ENCODE data around the gene ITGA8.
"Not testable (repeated sequence)": the region's sequence is repeated elsewhere in the genome, so short reads cannot be mapped to it uniquely, and the experiment has no call there.

ITGA8 gene

DNA sequence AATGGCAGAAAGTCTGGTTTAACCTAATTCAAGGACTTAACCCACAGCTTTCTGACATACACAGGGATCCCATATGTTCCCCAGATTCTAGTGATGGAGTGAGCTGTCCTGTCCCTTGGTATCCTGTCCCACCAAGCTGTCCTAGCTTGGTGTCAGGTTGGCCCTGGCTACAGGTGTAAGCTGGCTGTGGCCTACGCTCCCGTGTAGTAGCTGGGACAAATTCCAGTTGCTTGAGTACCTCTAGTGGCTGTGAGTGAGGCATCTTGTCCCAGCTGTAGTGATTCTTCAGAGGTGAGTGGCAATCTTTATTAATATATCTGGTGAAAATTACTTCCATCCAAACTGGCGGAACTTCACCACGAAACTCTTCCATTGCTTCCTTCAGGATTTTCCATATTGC, 243.4 kb downstream of the ITGA8 start:
- H3K9me2 ChIP-seq (ENCODE audit: low read depth, low read length) = no peaks in the 10 kb centered on the region
- no peak overlapping the region for H3K4me3 ChIP-seq (ENCODE audit: low read depth, low read length, poor library complexity, severe bottlenecking)
- no peaks in the 10 kb centered on the region for H3K79me2 ChIP-seq (ENCODE audit: insufficient read depth, low read length)
- H2AFZ ChIP-seq (ENCODE audit: low read length) = no peak overlapping the region
- H3K36me3 ChIP-seq (ENCODE audit: insufficient read depth, low read length) = no peaks in the 10 kb centered on the region
- H3F3A ChIP-seq (ENCODE audit: insufficient read depth, low read length) = no peaks in the 10 kb centered on the region
- H3K27me3 ChIP-seq (ENCODE audit: insufficient read depth, low read length) = no peaks in the 10 kb centered on the region
- TF ChIP-seq, protein P1, sequence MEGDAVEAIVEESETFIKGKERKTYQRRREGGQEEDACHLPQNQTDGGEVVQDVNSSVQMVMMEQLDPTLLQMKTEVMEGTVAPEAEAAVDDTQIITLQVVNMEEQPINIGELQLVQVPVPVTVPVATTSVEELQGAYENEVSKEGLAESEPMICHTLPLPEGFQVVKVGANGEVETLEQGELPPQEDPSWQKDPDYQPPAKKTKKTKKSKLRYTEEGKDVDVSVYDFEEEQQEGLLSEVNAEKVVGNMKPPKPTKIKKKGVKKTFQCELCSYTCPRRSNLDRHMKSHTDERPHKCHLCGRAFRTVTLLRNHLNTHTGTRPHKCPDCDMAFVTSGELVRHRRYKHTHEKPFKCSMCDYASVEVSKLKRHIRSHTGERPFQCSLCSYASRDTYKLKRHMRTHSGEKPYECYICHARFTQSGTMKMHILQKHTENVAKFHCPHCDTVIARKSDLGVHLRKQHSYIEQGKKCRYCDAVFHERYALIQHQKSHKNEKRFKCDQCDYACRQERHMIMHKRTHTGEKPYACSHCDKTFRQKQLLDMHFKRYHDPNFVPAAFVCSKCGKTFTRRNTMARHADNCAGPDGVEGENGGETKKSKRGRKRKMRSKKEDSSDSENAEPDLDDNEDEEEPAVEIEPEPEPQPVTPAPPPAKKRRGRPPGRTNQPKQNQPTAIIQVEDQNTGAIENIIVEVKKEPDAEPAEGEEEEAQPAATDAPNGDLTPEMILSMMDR (IDR thresholded peaks at IDR 0.05; ENCODE audit: low read length) = no peak
- TF ChIP-seq EZH2 (IDR thresholded peaks at IDR 0.05; ENCODE audit: borderline replicate concordance, low read length) = no peak
- H3K4me2 ChIP-seq (ENCODE audit: low read length) = no peak overlapping the region
- H3K4me1 ChIP-seq (ENCODE audit: insufficient read depth, low read length, severe bottlenecking) = no peaks in the 10 kb centered on the region
- H4K20me1 ChIP-seq (ENCODE audit: insufficient read depth, low read length) = no peaks in the 10 kb centered on the region
- H3K27ac ChIP-seq (ENCODE audit: low read depth, low read length, poor library complexity, severe bottlenecking) = no peak overlapping the region
- no peak overlapping the region for H3K9ac ChIP-seq (ENCODE audit: low read length)
- H3K9me3 ChIP-seq (ENCODE audit: low read length) = no peaks in the 10 kb centered on the region

DNA sequence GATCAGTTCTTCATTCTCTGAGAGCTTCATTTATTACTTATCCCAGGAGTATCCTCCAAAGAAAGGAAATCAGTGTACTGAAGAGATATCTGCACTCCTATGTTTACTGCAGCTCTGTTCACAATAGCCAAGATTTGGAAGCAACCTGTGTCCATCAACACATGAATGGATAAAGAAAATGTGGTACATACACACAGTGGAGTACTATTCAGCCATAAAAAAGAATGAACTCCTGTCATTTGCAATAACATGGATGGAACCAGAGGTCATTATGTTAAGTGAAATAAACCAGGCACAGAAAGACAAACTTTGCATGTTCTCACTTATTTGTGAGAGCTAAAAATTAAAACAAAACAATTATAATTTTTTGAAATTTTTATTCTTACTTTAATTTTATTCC, 244.3 kb downstream of the ITGA8 start:
- H2AFZ ChIP-seq (ENCODE audit: low read length); H3K9me2 ChIP-seq (ENCODE audit: low read depth, low read length); H3K4me3 ChIP-seq (ENCODE audit: low read depth, low read length, poor library complexity, severe bottlenecking); H3K79me2 ChIP-seq (ENCODE audit: insufficient read depth, low read length); H4K20me1 ChIP-seq (ENCODE audit: insufficient read depth, low read length); H3K27me3 ChIP-seq (ENCODE audit: insufficient read depth, low read length); H3K27ac ChIP-seq (ENCODE audit: low read depth, low read length, poor library complexity, severe bottlenecking); H3K4me1 ChIP-seq (ENCODE audit: insufficient read depth, low read length, severe bottlenecking); H3F3A ChIP-seq (ENCODE audit: insufficient read depth, low read length); H3K9ac ChIP-seq (ENCODE audit: low read length); H3K4me2 ChIP-seq (ENCODE audit: low read length); H3K9me3 ChIP-seq (ENCODE audit: low read length); H3K36me3 ChIP-seq (ENCODE audit: insufficient read depth, low read length): not testable (repeated sequence)

DNA sequence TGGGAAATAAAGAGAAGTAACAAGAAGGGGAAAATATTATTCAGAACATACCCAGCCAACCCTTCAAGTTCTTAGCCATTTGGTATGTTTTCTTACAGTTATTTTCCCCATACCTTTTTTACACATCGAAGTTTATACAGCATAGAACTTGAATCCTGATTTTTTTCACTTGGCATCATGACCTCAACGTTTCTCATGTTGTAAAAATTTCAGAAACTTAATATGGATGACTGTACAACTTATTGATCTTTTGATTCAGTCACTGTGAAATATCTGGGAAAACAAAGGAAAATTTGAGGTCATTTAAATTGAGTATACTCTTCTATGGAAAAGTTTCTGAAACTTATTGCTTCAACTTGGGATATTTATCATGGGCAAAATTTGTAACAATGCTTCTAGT, 245.1 kb downstream of the ITGA8 start:
- H3K27me3 ChIP-seq (ENCODE audit: insufficient read depth, low read length) = no peaks in the 10 kb centered on the region
- H4K20me1 ChIP-seq (ENCODE audit: insufficient read depth, low read length) = no peaks in the 10 kb centered on the region
- no peaks in the 10 kb centered on the region for H3K36me3 ChIP-seq (ENCODE audit: insufficient read depth, low read length)
- H3K4me1 ChIP-seq (ENCODE audit: insufficient read depth, low read length, severe bottlenecking) = no peaks in the 10 kb centered on the region
- H3F3A ChIP-seq (ENCODE audit: insufficient read depth, low read length) = no peaks in the 10 kb centered on the region
- H3K9me3 ChIP-seq (ENCODE audit: low read length) = no peaks in the 10 kb centered on the region
- no peaks in the 10 kb centered on the region for H3K9me2 ChIP-seq (ENCODE audit: low read depth, low read length)
- no peaks in the 10 kb centered on the region for H3K79me2 ChIP-seq (ENCODE audit: insufficient read depth, low read length)
- H3K9ac ChIP-seq (ENCODE audit: low read length) = no peak overlapping the region
- H3K27ac ChIP-seq (ENCODE audit: low read depth, low read length, poor library complexity, severe bottlenecking) = no peak overlapping the region
- H3K4me3 ChIP-seq (ENCODE audit: low read depth, low read length, poor library complexity, severe bottlenecking) = no peak overlapping the region
- H2AFZ ChIP-seq (ENCODE audit: low read length) = no peak overlapping the region
- no peak for TF ChIP-seq EZH2 (IDR thresholded peaks at IDR 0.05; ENCODE audit: borderline replicate concordance, low read length)
- TF ChIP-seq, protein P1 (IDR thresholded peaks at IDR 0.05; ENCODE audit: low read length) = no peak
- H3K4me2 ChIP-seq (ENCODE audit: low read length) = no peak overlapping the region

DNA sequence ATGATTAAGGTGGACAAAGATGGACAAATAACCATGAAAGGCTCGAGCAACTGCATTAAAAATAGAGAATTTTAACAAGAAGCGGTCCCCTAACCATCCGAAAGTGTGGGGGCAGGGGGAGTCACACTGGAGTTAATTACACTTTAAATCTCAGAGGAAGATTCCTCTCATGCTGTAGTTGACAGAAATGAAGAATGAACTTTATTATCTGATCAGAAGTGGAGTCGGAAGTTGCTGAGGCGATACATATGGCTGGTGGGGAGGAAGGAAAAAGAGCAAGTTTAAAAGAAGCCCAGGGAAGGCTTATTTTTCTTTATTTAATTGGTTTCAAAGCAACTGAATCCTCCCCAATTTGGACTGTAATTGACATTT, 246.3 kb downstream of the ITGA8 start:
- Histone ChIP-seq H3K79me2 (ENCODE audit: insufficient read depth, low read length) (no peaks in the 10 kb centered on the region), H3K4me3 (ENCODE audit: low read depth, low read length, poor library complexity, severe bottlenecking) (no peak overlapping the region), H3K4me1 (ENCODE audit: insufficient read depth, low read length, severe bottlenecking) (no peaks in the 10 kb centered on the region), H3K27me3 (ENCODE audit: insufficient read depth, low read length) (no peaks in the 10 kb centered on the region), H3K27ac (ENCODE audit: low read depth, low read length, poor library complexity, severe bottlenecking) (no peak overlapping the region), H4K20me1 (ENCODE audit: insufficient read depth, low read length) (no peaks in the 10 kb centered on the region), H3K36me3 (ENCODE audit: insufficient read depth, low read length) (no peaks in the 10 kb centered on the region), H3K9me2 (ENCODE audit: low read depth, low read length) (no peaks in the 10 kb centered on the region), H3K4me2 (ENCODE audit: low read length) (no peak overlapping the region), H3K9ac (ENCODE audit: low read length) (no peak overlapping the region), H2AFZ (ENCODE audit: low read length) (no peak overlapping the region), H3F3A (ENCODE audit: insufficient read depth, low read length) (no peaks in the 10 kb centered on the region), H3K9me3 (ENCODE audit: low read length) (no peaks in the 10 kb centered on the region)
- TF ChIP-seq, protein P1 (IDR thresholded peaks at IDR 0.05; ENCODE audit: low read length) = no peak
- TF ChIP-seq EZH2 (IDR thresholded peaks at IDR 0.05; ENCODE audit: borderline replicate concordance, low read length) = no peak

Data from OCI-LY1 (cell line).